AG20443 (cell line): Measurements from ENCODE around the gene CCDC121.
"Not testable (repeated sequence)": the region's sequence is repeated elsewhere in the genome, so short reads cannot be mapped to it uniquely, and the experiment has no call there.

Experiments used
- DNase-seq: peaks from one replicate; pipeline ENCODE4 v3.0.0; 2012; ENCODE audit warnings: low spot score, mixed read lengths

CCDC121 gene

GRCh38 chr2:27636766-27637165, 8.0 kb upstream of the CCDC121 start:
- DNase-seq, result no peak

DNA sequence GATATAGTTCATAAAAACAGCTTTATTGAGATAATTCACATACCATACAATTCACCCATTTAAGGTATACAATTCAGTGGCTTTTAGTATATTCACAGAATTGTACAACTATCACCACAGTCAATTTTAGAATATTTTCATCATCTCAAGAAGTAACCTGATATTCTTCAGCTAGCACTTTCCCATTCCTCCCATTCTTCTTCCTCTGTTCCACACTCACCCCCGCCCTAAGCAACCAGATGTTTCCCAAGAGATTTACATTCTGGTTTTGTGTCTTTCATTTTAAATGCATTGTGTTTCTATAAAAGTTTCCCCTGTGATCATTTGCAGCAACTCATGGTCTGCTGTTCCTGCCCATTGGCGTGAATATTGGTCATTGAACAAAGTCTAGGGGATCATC, 5.5 kb upstream of the CCDC121 start:
- no peak for DNase-seq

DNA sequence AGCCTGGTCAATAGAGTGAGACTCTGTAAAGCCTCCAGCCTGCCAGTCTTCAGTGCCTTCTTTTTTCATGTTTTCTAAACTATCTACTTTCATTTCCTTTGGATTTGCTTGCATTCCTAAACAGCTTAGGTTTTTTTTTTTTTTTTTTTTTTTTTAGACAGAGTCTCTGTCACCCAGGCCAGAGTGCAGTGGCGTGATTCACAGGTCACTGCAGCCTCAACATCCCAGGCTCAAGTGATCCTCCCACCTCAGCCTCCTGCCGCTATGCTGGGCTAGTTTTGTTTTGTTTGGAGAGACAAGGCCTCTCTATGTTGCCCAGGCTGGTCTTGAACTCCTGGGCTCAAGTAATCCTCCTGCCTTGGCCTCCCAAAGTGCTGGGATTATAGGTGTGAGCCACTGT, 1.4 kb upstream of the CCDC121 start:
- not testable (repeated sequence) for DNase-seq

DNA sequence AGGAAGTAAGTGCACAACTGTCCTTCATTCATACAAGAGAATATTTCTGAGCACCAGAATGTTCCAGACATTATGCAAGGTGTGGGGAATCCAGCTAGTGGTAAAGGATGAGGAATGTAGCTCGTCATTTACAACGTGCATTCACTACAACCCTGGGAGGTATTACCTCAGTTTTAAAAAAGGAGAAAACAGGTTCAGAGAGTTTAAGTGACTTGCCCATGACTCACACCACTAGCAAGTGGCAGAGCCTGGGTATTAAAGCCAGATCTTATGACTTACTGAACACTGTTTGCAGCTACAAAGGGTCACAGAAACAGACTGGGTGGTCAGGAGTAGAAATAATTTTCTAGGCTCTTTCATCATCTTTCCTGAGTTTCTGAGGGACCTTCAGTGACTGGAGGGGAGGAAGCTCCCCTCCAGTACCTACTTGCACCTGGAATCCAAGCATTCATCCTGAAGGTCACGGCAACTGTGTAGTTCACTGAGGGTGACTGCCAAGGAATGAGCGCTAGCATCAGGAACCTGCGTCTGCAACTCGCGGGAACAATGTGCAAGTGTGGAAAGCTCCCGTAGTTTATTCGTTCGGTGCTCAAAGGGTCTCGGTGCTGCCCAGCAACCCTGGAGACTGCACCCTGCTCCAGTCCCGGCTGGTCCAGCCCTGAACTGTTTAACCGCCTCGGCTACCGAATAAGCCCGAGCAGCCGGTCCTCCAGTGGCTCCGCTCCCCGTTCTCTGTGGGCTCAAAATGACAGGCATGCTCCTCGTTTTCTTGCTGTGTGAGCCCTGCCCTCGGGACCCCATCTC, 647 bp downstream of the CCDC121 start:
- peak; percentile 72 for DNase-seq

- not testable (repeated sequence) for DNase-seq
Observed at GRCh38 chr2:27626921-27627320, 1.9 kb downstream of the CCDC121 start.

GRCh38 chr2:27626323-27626722, 2.5 kb downstream of the CCDC121 start:
- not testable (repeated sequence) for DNase-seq

DNA sequence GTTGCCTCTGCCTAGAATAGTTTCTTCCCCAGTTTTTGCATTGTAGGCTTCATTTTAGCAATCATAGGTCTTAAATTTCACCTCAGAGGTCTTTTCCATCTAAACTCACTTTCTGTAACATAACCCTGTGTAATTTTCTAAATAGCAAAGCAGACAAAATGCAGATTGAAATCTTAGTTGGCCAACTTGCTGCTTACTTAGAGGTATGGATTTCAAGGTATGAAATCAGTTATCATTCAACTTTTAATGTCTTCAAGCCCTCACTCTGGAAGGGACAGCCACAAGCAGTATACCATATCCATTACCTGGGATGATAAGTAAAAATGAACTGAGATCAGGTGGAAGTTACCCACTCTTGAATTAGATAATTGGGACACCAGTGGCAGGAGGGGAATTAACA, 3.9 kb downstream of the CCDC121 start:
- DNase-seq, result no peak

DNA sequence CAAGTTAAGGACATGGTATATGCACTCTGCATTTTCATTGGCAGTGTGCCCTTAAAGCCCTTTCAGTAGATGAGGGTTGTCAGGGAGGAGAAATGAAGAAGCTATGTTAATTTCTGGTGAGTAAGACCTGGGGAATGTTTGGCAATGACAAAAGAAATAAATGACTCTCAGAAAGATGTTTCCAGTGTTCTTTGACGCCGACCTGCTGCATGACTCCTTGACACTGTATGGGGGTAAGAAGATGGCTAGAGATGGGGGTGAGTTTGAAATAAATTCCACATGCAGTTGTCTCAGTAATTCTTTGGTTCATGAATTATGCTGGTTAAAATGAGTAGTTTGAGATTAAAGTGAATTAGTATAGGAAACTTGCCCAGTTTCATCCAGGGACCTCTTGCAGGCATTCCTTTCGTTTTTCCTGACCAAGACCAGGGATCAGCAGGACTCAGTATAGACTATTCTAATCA, 5.9 kb downstream of the CCDC121 start:
- DNase-seq, result peak; percentile 72

GRCh38 chr2:27621524-27621923, 7.3 kb downstream of the CCDC121 start:
- DNase-seq, result no peak

GRCh38 chr2:27615316-27615715, 13.5 kb downstream of the CCDC121 start:
- DNase-seq, result no peak

DNA sequence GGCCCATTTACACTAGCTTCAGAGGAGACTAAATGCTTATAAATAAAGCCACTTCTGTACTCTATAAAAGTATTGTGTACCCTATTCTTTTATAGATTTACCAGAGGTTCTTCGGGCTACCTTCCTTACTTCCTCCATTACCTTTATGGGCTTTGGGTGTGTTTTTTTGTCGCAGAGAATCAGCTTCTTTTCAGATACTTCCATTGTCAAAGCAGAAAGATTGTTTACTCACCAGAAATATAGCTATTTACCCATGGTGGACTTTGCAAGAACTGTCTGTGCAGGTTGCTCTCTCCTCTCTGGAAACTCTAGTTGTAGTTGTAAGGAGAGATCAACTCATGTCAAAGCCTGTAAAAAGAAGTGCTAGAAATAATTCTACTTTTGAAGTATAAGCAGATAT, 14.8 kb downstream of the CCDC121 start:
- DNase-seq, result no peak

DNA sequence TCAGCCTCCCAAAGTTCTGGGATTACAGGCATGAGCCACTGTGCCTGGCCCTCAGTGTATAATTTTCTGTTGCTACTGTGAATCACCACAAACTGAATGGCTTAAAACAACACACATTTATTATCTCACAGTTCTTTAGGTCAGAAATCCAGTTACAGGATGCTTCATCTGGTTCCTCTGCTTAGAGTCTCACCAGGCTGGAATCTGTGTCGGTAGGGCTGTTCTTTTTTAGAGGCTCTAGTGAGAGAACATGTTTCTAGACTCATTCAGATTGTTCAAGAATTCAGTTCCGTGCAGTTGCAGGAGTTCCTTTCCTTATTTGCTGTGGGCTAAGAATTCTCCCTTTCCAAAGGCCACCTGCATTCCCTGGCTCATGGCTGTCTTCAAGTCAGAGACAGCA, 22.2 kb downstream of the CCDC121 start:
- no peak for DNase-seq

- DNase-seq, result no peak
Observed at GRCh38 chr2:27596627-27597026, 32.2 kb downstream of the CCDC121 start.

DNA sequence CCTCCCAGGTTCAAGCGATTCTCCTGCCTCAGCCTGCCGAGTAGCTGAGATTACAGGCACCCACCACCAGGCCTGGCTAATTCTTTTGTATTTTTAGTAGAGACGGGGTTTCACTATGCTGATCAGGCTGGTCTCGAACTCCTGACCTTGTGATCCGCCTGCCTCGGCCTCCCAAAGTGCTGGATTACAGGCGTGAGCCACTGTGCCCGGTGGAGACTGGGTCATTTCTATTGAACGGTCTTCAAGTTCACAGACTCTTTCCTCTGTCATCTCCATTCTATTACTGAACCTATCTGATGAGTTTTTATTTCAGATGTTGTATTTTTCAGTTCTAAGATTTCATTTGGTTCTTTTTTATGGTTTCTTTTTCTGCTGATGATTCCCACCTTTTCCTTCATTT, 33.4 kb downstream of the CCDC121 start:
- not testable (repeated sequence) for DNase-seq

DNA sequence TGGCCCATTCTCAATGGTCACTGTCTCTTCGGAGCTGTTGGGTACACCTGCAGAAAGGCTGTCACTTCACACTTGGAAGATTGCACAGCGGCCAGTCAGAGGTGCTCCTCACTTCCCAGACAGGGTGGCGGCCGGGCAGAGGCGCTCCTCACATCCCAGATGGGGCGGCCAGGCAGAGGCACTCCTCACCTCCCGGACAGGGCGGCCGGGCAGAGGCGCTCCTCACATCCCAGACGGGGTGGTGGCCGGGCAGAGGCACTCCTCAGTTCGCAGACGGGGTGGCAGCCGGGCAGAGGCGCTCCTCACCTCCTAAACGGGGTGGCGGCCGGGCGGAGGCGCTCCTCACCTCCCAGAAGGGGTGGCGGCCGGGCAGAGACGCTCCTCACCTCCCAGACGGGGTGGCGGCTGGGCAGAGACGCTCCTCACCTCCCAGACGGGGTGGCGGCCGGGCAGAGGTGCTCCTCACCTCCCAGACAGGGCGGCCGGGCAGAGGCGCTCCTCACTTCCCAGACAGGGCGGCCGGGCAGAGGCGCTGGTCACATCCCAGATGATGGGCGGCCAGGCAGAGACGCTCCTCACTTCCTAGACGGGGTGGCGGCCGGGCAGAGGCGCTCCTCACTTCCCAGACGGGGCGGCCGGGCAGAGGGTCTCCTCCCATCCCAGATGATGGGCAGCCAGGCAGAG, 34.6 kb downstream of the CCDC121 start:
- DNase-seq, result not testable (repeated sequence)

GRCh38 chr2:27593240-27593639, 35.6 kb downstream of the CCDC121 start:
- DNase-seq, result no peak

DNA sequence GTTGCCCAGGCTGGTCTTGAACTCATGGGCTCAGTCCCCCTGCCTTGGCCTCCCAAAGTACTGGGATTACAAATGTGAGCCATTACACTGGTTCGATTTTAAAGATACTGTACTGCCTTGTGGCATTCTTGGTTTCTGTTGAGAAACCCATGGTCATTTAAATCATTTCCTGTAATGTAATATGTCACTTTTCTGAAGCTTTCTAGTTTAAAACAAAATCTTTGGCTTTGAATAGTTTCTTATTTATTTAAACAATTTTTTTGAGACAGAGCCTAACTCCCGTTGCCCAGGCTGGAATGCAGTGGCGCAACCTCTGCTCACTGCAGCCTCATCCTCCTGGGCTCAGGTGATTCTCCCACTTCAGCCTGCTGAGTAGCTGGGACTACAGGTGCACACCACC, 37.1 kb downstream of the CCDC121 start:
- no peak for DNase-seq

- DNase-seq, result no peak
Observed at GRCh38 chr2:27588308-27588707, 40.5 kb downstream of the CCDC121 start.

- DNase-seq, result no peak
Observed at GRCh38 chr2:27587025-27587424, 41.8 kb downstream of the CCDC121 start.

- DNase-seq, result no peak
Observed at GRCh38 chr2:27584597-27584996, 44.2 kb downstream of the CCDC121 start.

DNA sequence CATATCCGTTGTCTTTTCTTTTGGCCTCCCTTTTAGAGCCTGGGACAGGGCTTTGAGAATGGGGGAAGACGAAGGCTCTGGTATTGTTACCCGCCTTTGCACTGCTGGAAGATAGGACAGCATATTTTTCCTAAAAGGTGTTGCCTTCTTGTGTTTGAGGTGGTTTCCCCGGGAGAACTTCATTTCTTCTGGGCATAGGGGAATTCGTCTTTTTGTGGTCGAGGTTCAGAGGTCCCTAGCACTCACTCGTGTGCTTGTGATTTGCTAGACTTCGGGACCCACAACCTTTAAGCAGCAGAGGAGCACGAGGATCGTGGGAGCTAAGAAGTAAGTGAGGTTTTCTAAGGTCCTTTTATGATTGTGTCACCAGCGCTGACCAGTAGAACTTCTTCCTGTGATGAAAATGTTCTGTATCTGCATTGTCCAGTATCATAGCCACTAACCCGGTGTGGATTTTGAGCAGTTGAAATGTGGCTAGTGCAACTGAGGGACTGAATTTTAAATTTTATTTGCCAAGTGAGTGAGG, 45.4 kb downstream of the CCDC121 start:
- peak; percentile 17 for DNase-seq

DNA sequence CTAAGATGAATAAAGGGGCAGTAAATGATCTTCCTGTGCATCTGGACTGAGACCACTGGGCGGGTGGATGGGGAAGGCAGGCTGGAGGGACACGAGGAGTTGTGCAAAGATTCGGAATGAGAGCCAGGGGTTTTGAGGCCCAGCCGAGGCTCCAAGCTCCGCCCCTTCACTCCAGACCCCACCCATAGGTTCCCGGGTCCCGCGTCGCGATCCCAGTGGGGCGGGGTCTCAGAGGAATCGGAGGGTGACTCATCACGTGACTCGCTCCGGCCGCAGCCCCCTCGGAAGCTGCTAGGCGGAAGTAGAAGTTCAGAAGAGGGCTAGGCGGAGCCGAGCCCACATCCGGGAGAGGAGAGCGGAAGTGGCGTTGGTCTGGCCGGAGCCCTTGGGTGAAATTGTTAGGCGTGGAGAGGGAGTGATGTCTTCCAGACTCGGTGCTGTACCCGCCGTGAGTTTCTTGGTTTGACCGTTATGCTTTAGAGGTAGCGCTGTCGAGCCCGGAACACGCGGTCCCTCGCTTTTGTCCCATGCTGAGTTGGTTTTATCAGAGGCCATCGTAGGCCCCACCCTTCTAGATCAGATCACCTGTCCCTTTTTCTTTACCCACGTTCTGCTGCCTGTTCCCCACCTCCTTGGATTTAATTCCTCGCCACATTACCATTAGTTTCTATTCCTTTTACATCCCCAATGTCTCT, 46.0 kb downstream of the CCDC121 start, which contains the start of gene ZNF512:
ZNF512 (plus strand) TSS at position 348 of the 695 bp plus-strand sequence; CDS start at position 419, 71 bp downstream.
- DNase-seq, result peak; percentile 95
